ENCODE results near the gene CLDN24.

DNA sequence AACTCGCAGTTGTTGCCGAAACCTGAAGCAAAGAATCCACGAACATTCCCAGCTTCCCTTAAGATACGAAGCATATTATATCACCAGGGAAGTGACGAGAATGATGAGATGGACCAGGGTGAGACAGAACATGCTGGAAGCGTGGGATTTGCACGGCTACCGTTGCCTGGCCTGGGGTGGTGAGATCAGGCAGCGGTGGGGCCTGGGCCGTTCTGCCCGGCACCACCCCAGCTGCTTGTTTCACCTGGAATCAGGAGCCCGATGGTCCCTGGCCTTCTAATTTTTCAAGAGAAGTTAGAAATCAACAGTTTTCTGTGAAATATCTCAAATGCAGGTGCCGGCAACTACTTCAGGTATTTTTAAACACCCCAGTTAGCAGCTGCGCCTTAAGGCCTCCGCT is 7.9 kb downstream of the CLDN24 start:
- TF ChIP-seq EP300 (IDR thresholded peaks at IDR 0.05) (no peak), POLR2A (IDR thresholded peaks at IDR 0.05) (no peak), POLR2AphosphoS5 (IDR thresholded peaks at IDR 0.05) (no peak)

Data from stomach (tissue), 4 donors.